OCI-LY7 (cell line): ENCODE measurements around the gene SPC25. TPM values are rescaled to one million over a fixed set of nuclear protein-coding genes. Genes with fewer than 3 reads are reported as not detected.

Source experiments
- BruUV-seq: library from RNA; stranded (reverse); fragments of 400-500 nt; replicated peaks from 2 replicates; lab custom pipeline; 2021; lab: Mats Ljungman, UMichigan
- CTCF ChIA-PET: fragments of 300-600 bp; sonication (Branson Sonifier 250); formaldehyde crosslinking; loops from one replicate; lab custom pipeline; 2022; ENCODE audit warnings: antibody characterized with exemption; ENCODE audit not compliant: unreplicated experiment; lab: Charles Lee
- POLR2A ChIA-PET: fragments of 300-600 bp; sonication (Branson Sonifier 250); formaldehyde crosslinking; loops from one replicate; lab custom pipeline; 2022; ENCODE audit warnings: antibody characterized with exemption; lab: Charles Lee
- DNase-seq: peaks from one replicate; pipeline ENCODE4 v3.0.0-alpha.2; 2015; ENCODE audit warnings: low spot score
- H2AFZ ChIP-seq: fragments of 200-600 bp; sonication (generic), shearing (Covaris generic); 2 replicates; pipeline ENCODE4 v1.6.1; 2014; ENCODE audit warnings: mild to moderate bottlenecking, antibody characterized with exemption, low read length, moderate library complexity
- H3K27ac ChIP-seq: fragments of 200-600 bp; sonication (generic); 2 replicates; pipeline ENCODE4 v1.5.1; 2014; ENCODE audit warnings: mixed run types, low read depth, mild to moderate bottlenecking, moderate library complexity, low read length, inconsistent platforms; ENCODE audit not compliant: poor library complexity, severe bottlenecking
- H3K36me3 ChIP-seq: fragments of 200-600 bp; sonication (generic); 2 replicates; pipeline ENCODE4 v1.6.1; 2014; ENCODE audit warnings: mild to moderate bottlenecking, antibody characterized with exemption, low read length, moderate library complexity, mixed read lengths; ENCODE audit not compliant: insufficient read depth
- H3K4me1 ChIP-seq: fragments of 200-600 bp; sonication (generic); 2 replicates; pipeline ENCODE4 v1.5.1; 2014; ENCODE audit warnings: mild to moderate bottlenecking, low read length; ENCODE audit not compliant: insufficient read depth, poor library complexity, severe bottlenecking
- H3K4me2 ChIP-seq: fragments of 200-600 bp; sonication (generic); 2 replicates; pipeline ENCODE4 v1.6.1; 2014; ENCODE audit warnings: mild to moderate bottlenecking, low read length
- H3K4me3 ChIP-seq: fragments of 200-600 bp; sonication (generic); 2 replicates; pipeline ENCODE4 v1.5.1; 2014; ENCODE audit warnings: mild to moderate bottlenecking, low read depth, low read length; ENCODE audit not compliant: poor library complexity, severe bottlenecking
- H3K79me2 ChIP-seq: fragments of 200-600 bp; sonication (generic); 2 replicates; pipeline ENCODE4 v1.6.1; 2016; ENCODE audit warnings: low read depth, mild to moderate bottlenecking, low read length, moderate library complexity, mixed read lengths; ENCODE audit not compliant: insufficient read depth
- H3K9me2 ChIP-seq: fragments of 200-600 bp; sonication (generic); 2 replicates; pipeline ENCODE4 v1.6.1; 2016; ENCODE audit warnings: mild to moderate bottlenecking, low read length, mixed read lengths; ENCODE audit not compliant: insufficient read depth
- H3K9me3 ChIP-seq: fragments of 200-600 bp; sonication (generic); 2 replicates; pipeline ENCODE4 v1.6.1; 2014; ENCODE audit warnings: mild to moderate bottlenecking, mixed run types, low read length, mixed read lengths
- H4K20me1 ChIP-seq: fragments of 200-600 bp; sonication (generic); 2 replicates; pipeline ENCODE4 v1.6.1; 2014; ENCODE audit warnings: mild to moderate bottlenecking, antibody characterized with exemption, low read length, moderate library complexity, mixed read lengths; ENCODE audit not compliant: insufficient read depth
- EZH2phosphoT487 ChIP-seq: fragments of 200-600 bp; sonication (generic); IDR thresholded peaks from 2 replicates; pipeline ENCODE4 v1.6.1; 2018; ENCODE audit warnings: low read depth, borderline replicate concordance, mild to moderate bottlenecking, mixed run types, antibody characterized with exemption, low read length, moderate library complexity, mixed read lengths
- intact Hi-C: fragments of 100-400 bp; cut with micrococcal nuclease; formaldehyde crosslinking; loops from one replicate; pipeline ENCODE4 v1.10.0; 2022; ENCODE audit not compliant: unreplicated experiment
- total RNA-seq, 2 experiments: library from RNA; depleted of rRNA in 1 of 2; stranded (reverse); fragments of >200 nt in 1 of 2; shearing (Covaris generic) in 1 of 2; gene quantifications; 2 replicates each; pipeline ENCODE4 v1.2.3, GENCODE V29; 2014 to 2022
- TF ChIP-seq, protein P1 (sequence below): fragments of 200-600 bp; sonication (generic); conservative IDR thresholded peaks from 2 replicates; pipeline ENCODE4 v1.5.1; 2014; ENCODE audit warnings: mild to moderate bottlenecking, antibody characterized with exemption, low read length, moderate library complexity, mixed read lengths

The SPC25 gene
- total RNA-seq, 2 experiments from 2014 or later: 29.3 to 53.1 TPM

DNA sequence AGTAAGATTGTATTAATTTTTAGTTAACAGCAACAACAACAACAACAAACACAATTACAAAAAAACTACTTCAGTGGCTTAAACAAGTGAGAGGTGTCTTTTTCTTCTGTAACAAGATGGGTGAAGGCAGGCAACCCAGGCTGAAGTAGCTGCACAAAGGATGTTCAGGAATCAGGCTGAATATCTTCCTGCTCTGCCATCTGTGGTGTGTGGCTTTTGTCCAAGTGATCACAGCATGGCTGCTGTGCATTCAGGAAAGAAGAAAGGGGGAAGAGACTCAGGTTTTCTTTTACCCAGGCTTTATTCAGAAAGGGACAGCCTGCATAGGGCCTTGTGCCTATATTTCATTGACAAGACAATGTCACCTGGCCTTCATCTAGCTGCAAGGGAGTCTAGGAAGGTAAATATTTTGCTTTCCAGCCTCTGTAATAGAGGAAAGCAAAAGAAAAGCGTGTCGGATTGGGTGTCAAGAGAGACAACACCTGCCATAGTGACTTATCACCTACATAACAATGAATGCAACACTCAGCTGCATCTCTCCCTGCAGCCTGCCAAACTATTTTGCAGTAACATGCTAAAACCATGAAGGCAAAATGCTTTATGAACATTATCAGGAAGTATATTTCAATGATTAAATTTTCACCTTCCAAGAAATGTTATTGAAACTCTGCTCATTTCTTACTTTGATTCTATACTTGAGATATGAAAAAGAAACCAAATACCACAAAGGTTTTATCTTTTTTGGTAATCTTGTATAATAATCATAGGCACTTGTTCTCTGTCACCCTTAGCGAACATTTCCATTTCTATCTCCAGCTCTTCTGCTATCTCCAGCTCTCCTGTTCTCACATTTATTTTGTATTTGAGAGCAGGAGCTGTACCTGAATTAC is 25.5 kb upstream of the SPC25 start:
- H3K4me3 ChIP-seq: no peak overlapping the region
- no peak overlapping the region for H3K4me2 ChIP-seq
- TF ChIP-seq EZH2phosphoT487: no peak
- TF ChIP-seq, protein P1, sequence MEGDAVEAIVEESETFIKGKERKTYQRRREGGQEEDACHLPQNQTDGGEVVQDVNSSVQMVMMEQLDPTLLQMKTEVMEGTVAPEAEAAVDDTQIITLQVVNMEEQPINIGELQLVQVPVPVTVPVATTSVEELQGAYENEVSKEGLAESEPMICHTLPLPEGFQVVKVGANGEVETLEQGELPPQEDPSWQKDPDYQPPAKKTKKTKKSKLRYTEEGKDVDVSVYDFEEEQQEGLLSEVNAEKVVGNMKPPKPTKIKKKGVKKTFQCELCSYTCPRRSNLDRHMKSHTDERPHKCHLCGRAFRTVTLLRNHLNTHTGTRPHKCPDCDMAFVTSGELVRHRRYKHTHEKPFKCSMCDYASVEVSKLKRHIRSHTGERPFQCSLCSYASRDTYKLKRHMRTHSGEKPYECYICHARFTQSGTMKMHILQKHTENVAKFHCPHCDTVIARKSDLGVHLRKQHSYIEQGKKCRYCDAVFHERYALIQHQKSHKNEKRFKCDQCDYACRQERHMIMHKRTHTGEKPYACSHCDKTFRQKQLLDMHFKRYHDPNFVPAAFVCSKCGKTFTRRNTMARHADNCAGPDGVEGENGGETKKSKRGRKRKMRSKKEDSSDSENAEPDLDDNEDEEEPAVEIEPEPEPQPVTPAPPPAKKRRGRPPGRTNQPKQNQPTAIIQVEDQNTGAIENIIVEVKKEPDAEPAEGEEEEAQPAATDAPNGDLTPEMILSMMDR: no peak
- H3K4me1 ChIP-seq: no peaks in the 10 kb centered on the region
- no peaks in the 10 kb centered on the region for H4K20me1 ChIP-seq
- BruUV-seq: no TSS peak
- intact Hi-C loops: loop anchor here (5.0 kb wide), 1 partner anchor 568 kb away; no protein-coding TSS in a partner anchor
- ChIA-PET CTCF (no interaction called here), POLR2A (interaction anchor here (0.7 kb wide), 1 partner anchor 742 kb away, joined by 3 read pairs; no protein-coding TSS in a partner anchor)
- no peak overlapping the region for H2AFZ ChIP-seq
- H3K9me2 ChIP-seq: no peaks in the 10 kb centered on the region
- H3K9me3 ChIP-seq: no peaks in the 10 kb centered on the region
- H3K79me2 ChIP-seq: no peaks in the 10 kb centered on the region
- H3K27ac ChIP-seq: no peak overlapping the region
- H3K36me3 ChIP-seq: no peaks in the 10 kb centered on the region
- no peak for DNase-seq

DNA sequence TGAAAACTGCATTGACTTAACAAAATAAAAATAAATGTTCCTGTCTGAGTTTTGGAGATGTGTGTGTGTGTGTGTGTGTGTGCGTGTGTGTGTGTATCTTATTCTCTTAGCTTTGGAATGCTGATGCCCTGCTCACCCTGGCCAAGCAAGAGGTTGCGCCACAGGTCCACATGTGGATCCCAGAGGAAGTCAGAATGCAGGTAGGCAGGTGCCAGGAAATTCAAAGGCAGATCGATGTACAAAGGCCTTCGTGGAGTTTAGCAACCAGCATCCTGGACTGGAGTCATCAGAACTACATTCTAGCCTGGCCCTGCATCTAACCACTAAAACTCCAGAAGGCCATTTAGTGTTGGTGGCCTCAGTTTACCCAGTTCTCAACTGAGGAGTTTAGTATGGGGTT is 23.3 kb upstream of the SPC25 start:
- H3K4me1 ChIP-seq: no peaks in the 10 kb centered on the region
- H3K9me3 ChIP-seq: no peaks in the 10 kb centered on the region
- no peaks in the 10 kb centered on the region for H3K9me2 ChIP-seq
- no peak overlapping the region for H3K27ac ChIP-seq
- no peaks in the 10 kb centered on the region for H4K20me1 ChIP-seq
- H3K4me3 ChIP-seq: no peak overlapping the region
- H3K36me3 ChIP-seq: no peaks in the 10 kb centered on the region
- ChIA-PET CTCF (no interaction called here), POLR2A (interaction anchor here (0.6 kb wide), 1 partner anchor 97 kb away, joined by 3 read pairs; no protein-coding TSS in a partner anchor)
- BruUV-seq: no TSS peak
- intact Hi-C loops: no loop called here
- DNase-seq: no peak
- H3K4me2 ChIP-seq: no peak overlapping the region
- H3K79me2 ChIP-seq: no peaks in the 10 kb centered on the region
- H2AFZ ChIP-seq: no peak overlapping the region
- TF ChIP-seq, protein P1: no peak
- no peak for TF ChIP-seq EZH2phosphoT487
